Activated CD4-positive, CD25-positive, alpha-beta regulatory T cell treated with anti-CD3 and anti-CD28 coated beads, Interleukin-2, amount 50 U/mL, for 24 hours (primary cell): ENCODE data around the gene ACVR1B.
A peak's percentile ranks its signal among the peaks of the same experiment; 100 is the strongest.

ENCODE experiments used
- ATAC-seq, 2 donors: fragments of 150-1000 bp; cut with Tn5 transposase; one replicate each; pipeline ENCODE4 v1.10.0; 2021; ENCODE audit warnings: mild to moderate bottlenecking in 1 of 2, moderate library complexity in 1 of 2

ACVR1B gene

GRCh38 chr12:52005903-52006703 lies 54.6 kb downstream of the ACVR1B start:
- ATAC-seq, result no peak

- peak; percentile 69 for ATAC-seq
Observed at GRCh38 chr12:52006726-52007157, 55.2 kb downstream of the ACVR1B start, which contains the start of gene TAMALIN. Gene TAMALIN, plus strand, starts transcription at chr12:52006946. Its CDS starts 74 bp downstream, at chr12:52007020.

- peak; percentile 52 to 58 for ATAC-seq
Observed at GRCh38 chr12:52007158-52007921, 55.8 kb downstream of the ACVR1B start.

- no peak for ATAC-seq
Observed at GRCh38 chr12:52007982-52008510, 56.5 kb downstream of the ACVR1B start.

- no peak for ATAC-seq
Observed at GRCh38 chr12:52009081-52009751, 57.7 kb downstream of the ACVR1B start.

GRCh38 chr12:52010152-52010622 lies 58.7 kb downstream of the ACVR1B start:
- no peak for ATAC-seq

- no peak for ATAC-seq
Observed at GRCh38 chr12:52010692-52011601, 59.4 kb downstream of the ACVR1B start.

- no peak for ATAC-seq
Observed at GRCh38 chr12:52011602-52012214, 60.2 kb downstream of the ACVR1B start.

GRCh38 chr12:52013626-52014310 lies 62.3 kb downstream of the ACVR1B start:
- no peak for ATAC-seq

GRCh38 chr12:52014567-52015530 lies 63.4 kb downstream of the ACVR1B start:
- no peak for ATAC-seq

- ATAC-seq, result no peak
Observed at GRCh38 chr12:52015532-52016041, 64.1 kb downstream of the ACVR1B start.

- no peak for ATAC-seq
Observed at GRCh38 chr12:52018433-52019112, 67.1 kb downstream of the ACVR1B start.

GRCh38 chr12:52019113-52019770 lies 67.7 kb downstream of the ACVR1B start:
- ATAC-seq, result no peak

GRCh38 chr12:52020539-52021336 lies 69.2 kb downstream of the ACVR1B start:
- peak; percentile 20 to 24 for ATAC-seq

GRCh38 chr12:52022841-52023181 lies 71.3 kb downstream of the ACVR1B start:
- no peak for ATAC-seq

- ATAC-seq, result peak; percentile 66
Observed at GRCh38 chr12:52023182-52023975, 71.9 kb downstream of the ACVR1B start.
